HepG2 (cell line): ENCODE measurements around the gene IPO5.

Experiments
- ARID5B ChIP-seq: IDR thresholded peaks from 2 replicates; pipeline ENCODE4 v1.4.0; 2020; ENCODE audit warnings: mild to moderate bottlenecking, missing genetic modification reagents
- CTCF ChIP-seq: sonication (generic); formaldehyde crosslinking; IDR thresholded peaks from 2 replicates; pipeline ENCODE4 v1.5.0; 2020; ENCODE audit warnings: mild to moderate bottlenecking, missing genetic modification reagents, moderate library complexity
- JUNB ChIP-seq: sonication (generic); formaldehyde crosslinking; IDR thresholded peaks from 2 replicates; pipeline ENCODE4 v1.8.0; 2022; ENCODE audit warnings: missing genetic modification reagents, mild to moderate bottlenecking, borderline replicate concordance
- RAD51 ChIP-seq: fragments of 450-650 bp; IDR thresholded peaks from 2 replicates; pipeline ENCODE4 v1.6.1; 2016; ENCODE audit warnings: borderline replicate concordance
- TAF1 ChIP-seq: sonication (generic); formaldehyde crosslinking; IDR thresholded peaks from 2 replicates; pipeline ENCODE4 v1.4.0; 2020; ENCODE audit warnings: missing genetic modification reagents
- TCF7L2 ChIP-seq: IDR thresholded peaks from 2 replicates; pipeline ENCODE4 v1.6.1; 2011; ENCODE audit warnings: mild to moderate bottlenecking, low read depth, low read length, moderate library complexity
- TOE1 ChIP-seq: sonication (generic); formaldehyde crosslinking; IDR thresholded peaks from 2 replicates; pipeline ENCODE4 v1.4.0; 2020; ENCODE audit warnings: mild to moderate bottlenecking, missing genetic modification reagents
- YY1 ChIP-seq: IDR thresholded peaks from 2 replicates; pipeline ENCODE4 v1.6.1; 2011; ENCODE audit warnings: low read length, low read depth, moderate library complexity, mild to moderate bottlenecking; ENCODE audit not compliant: insufficient read depth, insufficient replicate concordance
- ZNF263 ChIP-seq: sonication (generic); formaldehyde crosslinking; IDR thresholded peaks from 2 replicates; pipeline ENCODE4 v1.4.0; 2020; ENCODE audit warnings: missing genetic modification reagents
- ZNF362 ChIP-seq: sonication (generic); formaldehyde crosslinking; IDR thresholded peaks from 2 replicates; pipeline ENCODE4 v1.4.0; 2020; ENCODE audit warnings: missing genetic modification reagents, mild to moderate bottlenecking, borderline replicate concordance
- ZNF777 ChIP-seq: sonication (generic); formaldehyde crosslinking; IDR thresholded peaks from 2 replicates; pipeline ENCODE4 v1.4.0; 2020; ENCODE audit warnings: missing genetic modification reagents

- TF ChIP-seq ARID5B (CRISPR knock-in tag), result no peak
- TF ChIP-seq CTCF, result no peak
- no peak for TF ChIP-seq ZNF263 (CRISPR knock-in tag)
- no peak for TF ChIP-seq ZNF362 (CRISPR knock-in tag)
- TF ChIP-seq JUNB (CRISPR knock-in tag), result no peak
- no peak for TF ChIP-seq RAD51
- no peak for TF ChIP-seq YY1
- no peak for TF ChIP-seq TCF7L2
- TF ChIP-seq ZNF777 (CRISPR knock-in tag), result no peak
- no peak for TF ChIP-seq TAF1 (CRISPR knock-in tag)
- TF ChIP-seq TOE1 (CRISPR knock-in tag), result no peak
Measured at GRCh38 chr13:97962887-97963286, 9.4 kb downstream of the IPO5 start.
